ENCODE measurements around the gene CPED1.
A peak's percentile ranks its signal among the peaks of the same experiment; 100 is the strongest.

CPED1 gene

DNA sequence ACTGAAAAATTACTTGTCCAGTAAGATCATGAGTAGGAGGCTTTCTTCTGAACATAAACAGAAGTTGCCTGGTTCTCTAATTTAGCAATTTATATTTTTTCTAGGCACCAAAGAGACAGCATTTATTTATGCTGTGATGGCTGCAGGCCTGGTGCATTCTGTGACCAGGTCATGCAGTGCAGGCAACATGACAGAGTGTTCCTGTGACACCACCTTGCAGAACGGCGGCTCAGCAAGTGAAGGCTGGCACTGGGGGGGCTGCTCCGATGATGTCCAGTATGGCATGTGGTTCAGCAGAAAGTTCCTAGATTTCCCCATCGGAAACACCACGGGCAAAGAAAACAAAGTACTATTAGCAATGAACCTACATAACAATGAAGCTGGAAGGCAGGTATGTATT, 343.1 kb downstream of the CPED1 start:
- no peak for DNase-seq

DNA sequence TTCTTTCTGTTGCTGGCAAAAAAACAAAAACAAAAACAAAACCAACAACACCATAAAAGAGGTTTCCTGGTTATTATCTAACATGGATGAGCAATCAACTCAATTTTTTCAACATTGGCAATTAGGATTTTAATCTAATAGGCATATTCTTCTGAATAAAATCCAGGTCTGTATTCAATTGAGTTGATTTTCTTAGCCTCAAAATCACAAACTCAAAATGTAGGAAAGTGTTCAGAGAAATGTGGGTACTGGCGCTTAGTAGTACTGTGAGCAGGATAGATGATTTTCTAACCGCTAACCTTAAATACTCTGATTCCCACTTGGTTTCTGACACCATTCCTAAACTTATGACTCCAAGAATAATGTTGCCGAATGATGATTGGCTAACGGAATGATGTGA, 345.9 kb downstream of the CPED1 start:
- DNase-seq: no peak

DNA sequence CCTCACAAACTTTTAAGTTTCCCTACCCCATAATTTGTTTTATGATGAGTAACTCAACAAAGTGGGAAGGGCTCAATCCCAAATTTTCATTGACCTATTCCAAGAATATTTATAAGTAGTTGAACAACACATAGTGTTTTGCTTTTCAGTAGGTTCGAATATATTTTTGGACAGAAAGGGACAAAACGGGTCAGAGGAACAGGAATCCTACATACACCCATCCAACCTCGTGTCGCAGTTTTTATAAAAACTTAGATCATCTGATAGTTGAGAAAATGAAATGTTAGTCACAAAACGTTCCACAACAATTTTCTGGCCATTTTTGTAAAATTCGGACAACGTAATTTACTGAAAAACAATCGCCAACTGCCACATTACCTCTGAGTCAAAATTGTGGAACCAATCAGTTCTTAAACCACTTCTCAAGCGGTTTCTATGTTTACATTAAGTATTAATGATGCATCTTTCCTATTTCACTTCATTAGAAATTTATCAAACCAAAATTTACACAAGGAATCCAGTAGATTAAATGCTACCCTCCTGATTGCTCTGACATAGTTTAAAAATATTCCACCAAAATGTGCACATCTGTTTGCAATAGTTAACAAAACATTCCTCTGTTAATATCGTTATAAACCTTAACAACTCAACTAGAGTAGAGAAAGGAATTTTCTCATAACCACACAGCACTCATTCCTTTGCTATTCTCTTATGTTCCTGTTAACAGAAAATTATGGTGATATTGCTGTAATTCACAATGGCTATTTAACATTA, 346.6 kb downstream of the CPED1 start:
- DNase-seq: no peak

DNA sequence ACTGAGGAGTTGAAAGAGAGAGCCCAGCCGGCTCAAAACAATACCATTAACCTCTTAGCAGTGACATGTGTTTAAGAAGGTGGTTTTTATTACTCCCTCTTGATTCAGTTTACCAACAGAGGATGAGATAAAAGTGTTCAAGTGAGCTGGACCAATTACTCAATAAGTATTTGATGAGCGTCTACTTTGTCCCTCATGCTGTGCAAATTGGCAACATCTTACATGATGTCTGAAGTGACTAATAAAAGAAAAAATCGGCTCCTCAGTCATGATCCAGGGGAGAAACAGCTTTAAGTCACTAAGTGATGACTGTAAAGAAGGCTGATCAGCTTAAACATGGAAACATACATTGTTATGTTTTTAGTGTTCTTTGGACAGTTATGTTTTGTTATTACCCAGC, 348.1 kb downstream of the CPED1 start:
- no peak for DNase-seq

DNA sequence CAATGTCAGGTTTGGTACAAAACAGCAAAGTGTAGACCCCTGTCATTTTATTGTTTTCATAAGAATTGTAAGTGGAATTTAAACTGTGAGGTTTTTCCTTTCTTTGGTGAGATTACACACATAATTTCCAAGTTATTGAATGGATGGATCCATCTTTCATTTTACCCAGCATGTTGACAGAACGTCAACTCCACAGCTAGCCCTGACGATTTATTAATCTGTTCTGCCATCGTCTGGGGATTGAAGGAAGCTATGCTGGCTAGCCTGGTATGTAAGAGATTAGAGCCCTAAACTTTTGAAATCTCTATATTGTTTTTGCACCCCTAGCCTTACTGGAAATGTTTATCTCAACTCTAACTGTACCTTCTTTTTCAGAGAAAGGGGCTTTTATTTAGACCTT, 348.9 kb downstream of the CPED1 start:
- peak; percentile 12 for DNase-seq

DNA sequence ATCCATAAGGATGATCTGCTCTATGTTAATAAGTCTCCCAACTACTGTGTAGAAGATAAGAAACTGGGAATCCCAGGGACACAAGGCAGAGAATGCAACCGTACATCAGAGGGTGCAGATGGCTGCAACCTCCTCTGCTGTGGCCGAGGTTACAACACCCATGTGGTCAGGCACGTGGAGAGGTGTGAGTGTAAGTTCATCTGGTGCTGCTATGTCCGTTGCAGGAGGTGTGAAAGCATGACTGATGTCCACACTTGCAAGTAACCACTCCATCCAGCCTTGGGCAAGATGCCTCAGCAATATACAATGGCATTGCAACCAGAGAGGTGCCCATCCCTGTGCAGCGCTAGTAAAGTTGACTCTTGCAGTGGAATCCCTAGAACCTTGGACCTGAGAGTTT, 350.6 kb downstream of the CPED1 start:
- no peak for DNase-seq

DNA sequence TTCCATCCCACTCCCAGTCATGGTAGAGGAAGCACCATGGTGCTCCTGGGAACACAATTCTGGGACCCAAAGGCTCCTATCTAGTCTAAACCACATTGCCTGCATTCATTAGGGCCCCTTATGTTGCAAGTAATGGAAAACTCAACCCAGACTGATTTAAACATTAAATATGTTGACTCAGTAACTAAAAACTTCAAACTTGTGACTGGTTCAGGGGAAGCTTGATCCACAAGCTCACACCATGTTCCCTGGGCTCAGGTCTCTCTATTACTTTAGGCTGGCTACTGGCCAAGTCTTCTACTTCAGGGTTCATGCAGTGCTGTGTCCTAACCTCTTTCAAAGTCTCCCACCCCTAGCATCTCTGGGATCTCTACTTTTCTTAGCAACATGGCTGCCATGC, 353.4 kb downstream of the CPED1 start:
- no peak for DNase-seq

DNA sequence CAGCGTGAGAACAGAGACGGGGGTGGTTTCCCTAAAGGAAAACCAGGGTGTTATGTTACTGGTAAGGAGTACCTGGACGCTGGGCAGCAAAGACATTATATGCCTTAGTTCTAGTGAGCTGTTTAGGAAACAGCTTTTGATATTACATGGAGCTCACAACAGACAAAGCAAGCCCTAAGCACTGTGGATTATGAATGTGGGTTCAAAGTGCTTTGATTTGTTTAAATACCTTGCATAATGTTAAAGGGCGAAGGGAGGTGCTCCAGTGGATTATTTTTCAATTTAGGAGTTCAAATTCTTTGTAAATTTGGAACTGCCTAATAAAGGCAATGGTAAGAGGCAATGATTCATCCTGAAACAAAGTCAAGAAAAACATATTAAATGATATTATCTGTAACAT, 354.1 kb downstream of the CPED1 start:
- DNase-seq: no peak

DNA sequence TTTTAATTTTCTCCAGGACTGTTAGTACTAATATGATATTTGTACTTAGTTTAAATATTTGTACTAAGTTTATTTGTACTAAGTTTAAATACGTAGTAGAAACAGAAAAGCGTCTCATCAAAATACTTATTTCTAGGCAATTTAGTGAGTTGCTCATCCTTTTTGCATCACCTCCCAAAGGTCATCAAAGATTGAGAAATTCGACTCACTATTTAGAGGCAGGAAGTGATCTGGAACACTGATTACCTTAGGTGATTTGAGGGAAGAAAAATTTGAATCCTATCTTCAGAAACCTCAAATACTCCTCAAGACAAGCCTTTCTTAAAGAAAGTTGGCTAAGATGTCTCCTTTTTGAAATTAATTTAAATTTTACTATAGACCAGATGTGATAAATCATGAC, 354.8 kb downstream of the CPED1 start:
- no peak for DNase-seq

DNA sequence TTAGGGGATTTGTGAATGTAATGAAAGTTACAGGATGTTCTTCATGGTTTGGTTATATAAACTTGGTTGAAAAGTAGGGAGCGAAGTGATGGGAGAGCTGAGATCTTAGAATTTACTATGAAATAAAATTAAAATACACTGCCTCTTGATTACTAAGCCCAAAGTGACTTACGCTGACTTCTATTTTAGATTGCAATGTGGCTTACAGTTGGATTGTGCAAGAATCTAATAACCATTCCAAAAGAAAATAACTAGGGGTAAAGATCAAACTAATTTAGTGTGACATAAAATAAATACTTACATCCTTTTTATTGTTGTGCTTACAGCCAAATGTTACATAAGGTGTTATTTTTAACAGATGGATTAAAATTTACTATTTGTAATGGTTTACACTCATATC, 355.6 kb downstream of the CPED1 start:
- no peak for DNase-seq

DNA sequence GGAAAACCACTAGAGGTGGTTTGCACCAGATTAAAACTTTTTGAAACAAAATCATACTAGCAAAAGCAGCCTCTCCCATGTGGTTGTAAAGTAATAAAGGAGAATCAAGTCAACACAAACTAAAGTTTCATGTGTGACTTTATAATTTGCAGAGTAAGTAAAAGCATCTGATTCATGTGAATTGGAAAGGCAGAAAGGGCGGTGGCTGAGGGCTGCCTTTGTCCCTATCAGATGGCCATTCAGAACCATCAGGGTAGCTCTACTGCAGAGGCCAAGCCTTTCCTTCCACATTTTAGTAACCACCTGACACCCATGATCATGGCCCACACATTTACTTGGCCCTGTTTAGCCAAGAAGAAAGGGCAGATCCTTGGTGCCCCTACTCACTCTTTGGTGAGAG, 356.0 kb downstream of the CPED1 start:
- DNase-seq: no peak

Measured in NCI-H2107 (cell line).